GM18505 (cell line): ENCODE data around the gene MGMT.

Experiments
- ATAC-seq: cut with Tn5 transposase; IDR thresholded peaks from one replicate; pipeline ENCODE4 v1.9.1; 2021; ENCODE audit not compliant: unreplicated experiment
- POLR2A ChIP-seq: IDR thresholded peaks from 4 replicates; pipeline ENCODE4 v1.6.1; 2011; ENCODE audit warnings: borderline replicate concordance; ENCODE audit not compliant: insufficient read depth, insufficient read length; ENCODE audit errors: extremely low read depth

Gene MGMT

DNA sequence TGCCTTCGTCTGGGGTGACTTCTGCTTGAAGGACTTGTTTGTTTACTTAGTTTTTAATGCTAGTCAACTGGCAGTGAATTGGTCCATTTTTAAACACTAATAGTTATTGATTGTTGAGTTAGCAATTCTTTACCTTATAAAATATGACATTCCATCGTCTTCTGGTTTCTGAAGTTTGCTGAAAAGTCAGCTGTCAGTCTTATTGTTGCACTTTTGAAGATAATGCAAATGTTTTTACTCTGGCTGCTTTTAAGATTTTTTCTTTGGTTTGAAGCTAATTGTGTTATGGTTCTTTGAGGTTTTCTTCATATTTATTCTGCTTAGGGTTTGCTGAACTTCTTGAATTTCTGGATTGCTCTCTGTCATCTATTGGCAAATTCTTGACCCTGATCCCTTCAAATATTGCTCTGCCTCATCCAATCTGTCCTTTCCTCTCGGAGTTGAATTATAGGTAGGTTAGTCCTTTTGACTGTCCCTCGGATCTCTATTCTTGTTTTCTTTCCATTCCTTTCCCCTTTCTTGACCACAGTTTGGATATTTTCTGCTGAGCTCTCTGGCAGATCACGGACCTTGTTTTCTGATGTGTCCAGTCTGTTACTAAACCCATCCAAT, 24.2 kb downstream of the MGMT start:
- ATAC-seq: no peak
- no peak for TF ChIP-seq POLR2A

DNA sequence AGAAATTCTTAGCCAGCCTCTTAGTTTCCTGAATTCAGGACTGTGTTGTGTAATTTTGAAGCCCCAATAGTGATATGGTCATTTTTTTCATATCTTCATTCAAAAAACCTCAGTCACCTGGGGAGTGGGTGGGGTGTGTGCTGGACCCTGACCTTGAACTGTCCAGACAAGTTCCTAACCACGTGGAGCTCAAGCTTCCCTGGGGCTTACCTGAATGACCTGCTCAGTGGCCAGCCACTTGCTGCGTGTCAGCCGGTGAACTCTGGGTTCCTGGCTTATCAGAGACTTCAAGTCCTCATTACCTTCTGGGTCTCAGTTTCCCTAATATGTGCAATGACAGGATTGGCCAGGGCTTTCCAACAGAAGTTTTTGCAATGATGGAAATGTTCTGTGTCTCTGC, 27.1 kb downstream of the MGMT start:
- ATAC-seq: no peak
- no peak for TF ChIP-seq POLR2A

DNA sequence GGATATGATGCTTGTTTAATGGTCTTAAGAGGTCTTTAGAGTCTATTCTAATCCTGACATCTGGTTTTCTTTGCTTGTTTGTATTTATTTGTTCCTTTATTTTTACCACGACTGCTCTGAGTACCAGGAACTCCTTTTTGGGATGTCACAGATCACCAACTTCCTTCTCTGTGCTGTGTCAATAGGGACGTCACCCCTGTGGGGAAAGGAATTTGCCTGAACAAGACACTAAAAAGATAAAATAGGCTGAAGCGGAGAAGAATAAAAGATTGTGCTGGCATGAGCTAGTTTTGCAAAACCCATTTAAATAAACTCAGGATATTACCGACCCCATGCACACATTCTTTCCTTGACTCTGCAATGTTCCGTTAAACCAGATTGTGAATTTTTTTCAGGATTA, 27.7 kb downstream of the MGMT start:
- TF ChIP-seq POLR2A: no peak
- no peak for ATAC-seq

DNA sequence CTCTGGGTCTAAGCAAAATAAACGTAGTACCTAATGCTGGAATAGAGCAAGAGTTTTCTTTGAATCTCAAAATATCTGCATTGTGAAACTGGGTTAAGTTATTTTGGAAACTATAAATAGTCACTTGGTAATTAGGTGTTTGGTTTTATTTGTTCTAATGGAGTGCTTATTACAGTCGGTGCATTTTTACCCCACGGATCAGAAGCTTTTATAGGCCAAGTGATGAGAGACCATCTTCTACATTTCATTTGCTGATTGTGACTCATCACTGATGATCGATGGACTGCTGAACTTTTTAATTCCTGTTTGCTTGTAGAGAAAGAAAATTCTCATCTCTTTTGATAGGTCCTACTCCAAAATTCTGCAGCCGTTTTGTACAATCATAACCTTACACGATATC, 28.2 kb downstream of the MGMT start:
- no peak for ATAC-seq
- no peak for TF ChIP-seq POLR2A

DNA sequence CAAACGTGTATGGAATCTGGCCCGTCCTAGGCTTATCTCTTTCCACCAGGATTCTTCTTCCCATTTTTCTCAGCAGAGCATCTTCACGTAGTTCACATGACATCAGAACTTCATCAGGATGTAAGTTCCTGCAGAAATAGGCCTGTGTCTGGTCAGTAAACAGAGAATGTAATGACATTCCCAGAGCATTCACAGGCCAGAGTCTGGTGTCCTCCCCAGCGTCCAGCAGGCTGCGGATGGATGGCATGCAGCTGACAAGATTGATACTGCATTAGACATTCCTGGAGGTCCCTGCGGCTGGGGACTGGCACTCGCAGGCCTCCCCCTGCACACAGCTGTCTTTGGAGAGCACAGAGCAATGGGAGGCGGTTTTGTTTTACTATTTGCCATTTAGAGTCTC, 28.7 kb downstream of the MGMT start:
- no peak for ATAC-seq
- TF ChIP-seq POLR2A: no peak

DNA sequence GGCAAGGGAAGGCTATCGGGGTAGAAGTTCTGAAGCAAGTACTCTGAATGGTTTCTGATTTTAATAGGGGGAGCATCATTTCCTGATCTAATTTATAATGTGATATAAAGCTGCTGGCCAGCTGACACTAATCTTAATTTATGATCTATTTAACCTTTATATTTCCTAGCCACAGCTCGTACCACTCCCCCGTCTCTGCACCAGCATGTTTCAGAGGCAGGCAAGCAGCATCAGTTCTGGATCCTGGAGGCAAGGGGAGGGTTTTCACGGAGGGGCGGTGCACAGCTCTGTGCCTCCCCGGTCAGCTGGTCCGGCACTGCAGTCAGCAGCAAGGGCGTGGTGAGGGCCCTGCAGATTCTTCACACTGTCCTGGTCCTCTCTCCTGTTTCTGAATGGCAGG, 30.0 kb downstream of the MGMT start:
- TF ChIP-seq POLR2A: no peak
- ATAC-seq: no peak

DNA sequence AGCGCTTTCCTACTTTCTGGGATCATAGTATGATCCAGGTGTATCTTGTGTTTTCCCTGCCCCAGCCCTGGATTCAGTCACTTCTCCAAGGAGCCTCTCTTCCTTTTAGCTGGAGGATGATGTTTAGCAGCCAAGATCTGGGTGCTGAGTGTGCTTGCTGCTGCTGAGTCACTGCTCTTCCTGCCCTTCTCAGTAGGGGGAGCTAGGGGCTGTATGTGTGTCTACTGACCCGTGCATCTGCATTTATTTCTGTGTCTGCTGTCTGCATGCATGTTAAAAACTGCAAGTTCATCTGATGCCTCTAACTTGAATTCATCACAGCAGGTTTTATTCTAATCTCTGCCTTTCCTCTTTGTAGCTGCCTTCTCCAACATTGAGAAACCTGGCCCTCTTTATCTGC, 31.6 kb downstream of the MGMT start:
- ATAC-seq: no peak
- no peak for TF ChIP-seq POLR2A

DNA sequence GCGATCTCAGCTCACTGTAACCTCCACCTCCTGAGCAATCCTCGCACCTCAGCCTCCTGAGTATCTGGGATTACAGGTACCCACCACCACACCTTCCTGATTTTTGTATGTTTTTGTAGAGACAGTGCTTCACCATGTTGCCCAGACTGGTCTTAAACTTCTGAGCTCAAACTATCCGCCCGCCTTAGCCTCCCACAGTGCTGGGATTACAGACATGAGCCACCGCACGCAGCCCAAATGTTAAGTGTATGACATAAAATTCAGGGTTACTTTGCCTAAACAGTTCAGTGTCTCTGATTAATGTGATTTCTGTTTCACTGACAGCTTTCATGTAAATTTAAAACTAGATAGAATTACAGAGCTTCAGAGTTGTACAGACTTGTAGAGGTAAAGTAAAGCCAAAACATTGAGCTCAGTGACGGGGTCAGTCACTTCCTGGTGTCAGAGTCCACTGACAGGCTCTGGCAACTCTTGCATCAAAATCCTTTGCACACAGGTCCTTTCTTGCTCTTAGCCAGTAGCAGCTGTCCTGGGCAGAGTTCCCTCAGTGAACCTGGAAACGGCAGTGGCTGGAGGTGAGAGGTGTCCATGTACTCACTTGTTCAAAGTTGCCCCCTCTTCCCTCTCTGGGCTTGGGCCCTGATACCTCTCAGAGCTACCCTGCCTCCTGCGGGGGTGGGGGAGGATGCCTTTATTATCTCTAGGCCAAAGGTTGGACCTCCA, 33.7 kb downstream of the MGMT start:
- TF ChIP-seq POLR2A: no peak
- ATAC-seq: no peak

DNA sequence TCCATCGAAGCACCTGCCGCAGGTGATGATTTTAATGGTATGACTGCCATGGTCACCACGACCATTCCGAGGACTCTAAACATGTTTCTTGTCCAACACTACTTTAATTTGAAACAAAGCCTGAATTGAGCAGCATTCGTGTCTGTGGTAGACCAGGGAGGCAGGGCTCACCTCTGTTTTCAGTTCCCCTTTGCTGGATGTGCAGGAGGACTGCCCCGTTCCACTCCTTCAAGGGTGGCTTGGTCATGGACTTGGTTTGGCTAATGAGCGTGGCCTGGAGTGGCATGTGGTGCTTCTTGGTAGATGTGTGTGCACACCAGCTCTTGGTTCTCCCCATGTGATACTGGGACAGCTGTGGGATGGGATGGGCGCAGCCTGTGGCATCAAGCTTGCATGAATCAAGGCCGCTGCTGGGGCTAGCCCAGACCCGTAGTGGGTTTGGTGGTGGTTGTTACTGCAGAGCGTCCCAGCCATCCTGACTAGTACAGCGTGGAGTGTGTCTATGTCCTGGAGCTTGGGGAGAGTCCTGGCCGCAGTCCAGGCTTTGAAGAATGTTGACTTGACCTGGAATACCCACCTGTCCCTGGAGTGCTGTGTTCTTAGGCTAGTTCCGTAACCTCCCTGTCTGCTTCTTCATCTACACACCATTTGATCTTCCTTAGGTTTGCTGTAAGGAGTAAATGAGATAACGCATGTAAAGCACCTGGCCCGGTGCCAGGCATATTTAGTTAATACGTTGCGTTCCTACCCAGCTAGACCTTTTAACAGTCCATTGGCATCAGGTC, 34.8 kb downstream of the MGMT start:
- no peak for TF ChIP-seq POLR2A
- peak; percentile 100 for ATAC-seq

DNA sequence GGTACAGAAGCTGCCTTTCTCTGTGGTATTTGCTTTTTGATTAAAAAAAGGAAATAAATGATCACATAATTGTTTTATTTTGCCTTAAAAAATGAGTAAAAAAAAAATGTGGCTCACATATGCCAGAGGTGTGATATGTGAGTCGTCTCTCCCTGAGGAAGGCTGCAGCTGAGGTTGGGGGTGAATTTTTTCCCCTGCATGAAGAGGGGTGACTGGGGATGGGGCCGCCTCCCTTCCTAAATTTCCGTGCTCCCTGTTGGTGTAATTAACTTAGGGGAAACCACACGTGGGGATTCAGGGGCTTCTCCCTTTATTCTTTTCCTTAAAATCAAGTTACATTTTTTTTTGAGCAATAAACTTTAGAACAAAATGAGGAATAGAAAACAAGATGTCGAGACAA, 35.4 kb downstream of the MGMT start:
- no peak for ATAC-seq
- TF ChIP-seq POLR2A: no peak

DNA sequence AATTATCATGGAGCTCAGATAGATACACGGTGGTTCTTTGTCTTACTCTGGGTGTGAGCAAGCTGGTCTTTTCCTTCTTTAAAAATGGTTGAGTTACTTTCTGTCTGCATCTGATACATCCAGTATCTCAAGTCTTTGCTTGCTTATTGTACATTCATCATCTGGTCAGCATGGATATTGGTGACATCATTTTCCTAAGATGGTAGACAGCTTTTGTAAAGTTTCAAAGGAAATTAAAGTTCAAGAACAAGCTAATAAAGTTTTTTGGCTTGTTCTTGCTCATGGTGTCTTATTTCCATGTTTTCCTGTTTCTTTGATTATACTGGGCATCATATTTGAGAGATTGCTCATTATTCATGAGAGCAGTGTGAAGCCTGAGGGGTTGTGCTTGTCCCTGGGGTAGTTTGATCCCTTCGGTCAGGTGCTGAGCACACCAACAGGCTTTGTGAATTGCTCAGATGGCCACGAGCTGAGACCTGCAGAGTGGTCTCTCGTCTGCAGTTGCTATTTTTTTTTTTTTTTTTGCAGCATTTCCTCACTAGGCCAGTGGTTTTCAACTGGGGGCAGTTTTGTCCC, 38.5 kb downstream of the MGMT start:
- no peak for ATAC-seq
- no peak for TF ChIP-seq POLR2A

DNA sequence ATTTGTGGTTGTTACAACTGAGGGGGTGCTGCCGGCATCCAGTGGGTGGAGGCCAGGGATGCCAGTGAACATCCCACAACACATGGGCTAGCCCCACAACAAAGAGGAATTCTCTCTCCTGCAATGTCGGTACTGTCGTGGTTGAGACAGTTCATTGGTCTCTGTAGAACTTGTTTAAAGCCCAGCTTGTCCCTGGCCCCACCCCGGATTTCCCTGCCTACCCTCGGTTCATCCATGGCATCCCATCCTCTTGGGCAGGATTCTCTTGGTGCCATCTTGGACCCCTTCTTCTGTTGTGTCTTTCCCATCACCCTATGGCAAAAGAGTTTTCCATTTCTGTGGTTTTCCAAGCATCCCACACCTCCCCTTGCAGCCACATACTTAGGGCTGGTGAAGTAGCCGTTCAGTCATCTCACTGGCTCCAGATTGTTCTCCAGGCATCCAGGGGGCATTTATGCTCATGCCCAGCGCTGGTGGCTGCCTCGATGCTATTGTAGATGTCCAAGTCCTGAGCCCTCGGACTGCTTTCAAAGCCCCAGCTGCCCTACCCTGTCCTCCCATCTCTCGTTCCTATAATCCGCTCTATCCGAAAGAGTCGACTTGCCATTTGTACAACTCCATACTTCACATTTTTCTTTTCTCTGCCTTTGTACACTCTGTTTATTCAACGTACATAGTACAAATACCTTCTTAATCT, 39.2 kb downstream of the MGMT start:
- no peak for ATAC-seq
- TF ChIP-seq POLR2A: no peak

DNA sequence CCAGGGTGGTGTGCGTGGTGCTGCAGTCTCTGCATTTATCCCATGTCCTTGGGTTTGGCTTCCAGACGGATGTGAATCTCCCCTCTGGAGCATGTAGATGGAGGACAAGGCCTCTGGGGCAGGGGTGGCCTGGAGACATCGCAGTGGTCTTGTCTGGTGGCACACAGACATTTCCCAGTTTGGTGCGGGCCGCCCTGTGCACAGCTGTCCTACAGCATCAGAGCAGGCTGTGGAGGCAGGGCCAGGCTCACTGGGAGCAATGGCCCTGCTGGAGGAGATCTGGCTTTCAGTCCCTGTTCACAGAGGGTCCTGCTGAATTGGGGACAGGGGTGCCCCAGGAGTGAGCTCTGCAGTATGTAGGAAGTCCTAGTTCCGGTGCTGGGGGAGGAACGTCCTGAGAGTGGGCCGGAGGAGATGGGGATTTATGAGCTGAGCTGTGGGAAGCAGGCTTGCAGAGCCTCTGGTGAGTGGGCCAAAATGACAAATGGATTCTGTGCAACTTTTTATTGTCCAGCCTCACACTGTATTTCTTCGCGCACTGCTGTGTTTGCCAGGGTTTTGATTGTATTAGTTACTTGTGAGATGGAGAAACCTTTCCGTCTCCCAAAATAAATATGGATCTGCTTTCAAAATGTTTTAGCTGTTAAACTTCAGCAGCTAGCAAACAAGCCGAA, 40.3 kb downstream of the MGMT start:
- no peak for TF ChIP-seq POLR2A
- ATAC-seq: no peak

DNA sequence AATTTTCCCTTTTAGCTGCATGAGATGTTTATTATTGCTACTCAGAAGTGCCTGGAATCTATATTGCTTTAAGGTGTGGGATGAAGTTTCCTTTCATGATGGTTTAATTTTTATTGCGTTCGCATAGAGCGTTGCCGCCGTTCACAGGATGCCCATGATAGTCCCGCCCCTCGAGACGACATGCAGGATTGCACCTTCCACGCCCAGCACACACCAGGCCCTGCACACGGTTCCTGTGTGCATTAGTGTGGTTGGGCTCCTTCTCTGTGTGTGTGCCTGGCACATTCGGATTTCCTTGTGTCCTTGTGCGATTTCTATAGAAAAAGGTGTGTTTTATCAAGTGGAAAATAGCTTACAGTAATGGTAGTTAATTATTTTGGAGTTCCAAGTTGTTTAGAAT, 42.1 kb downstream of the MGMT start:
- ATAC-seq: no peak
- no peak for TF ChIP-seq POLR2A

DNA sequence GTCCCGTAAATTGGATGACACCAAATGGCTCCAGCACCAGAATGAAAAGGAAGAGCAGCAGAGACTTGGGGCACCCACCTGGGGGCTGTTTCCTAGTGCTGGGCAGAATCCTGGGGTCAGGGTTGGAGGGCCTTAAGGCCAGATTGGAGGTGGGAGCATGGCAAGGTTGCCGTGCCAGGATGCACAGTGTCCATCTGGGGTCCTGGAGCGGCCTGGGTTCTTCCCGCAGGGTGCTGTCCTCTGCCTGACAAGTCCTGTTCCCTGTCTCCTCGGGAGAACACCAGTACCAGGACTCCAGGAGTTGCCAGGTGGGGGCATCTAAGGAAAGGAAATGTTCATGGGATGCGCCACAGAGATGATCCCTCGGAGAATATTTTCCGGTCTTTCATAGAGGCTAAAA, 42.8 kb downstream of the MGMT start:
- no peak for TF ChIP-seq POLR2A
- ATAC-seq: no peak
